ENCODE data around the gene EIF4E3.

The EIF4E3 gene

DNA sequence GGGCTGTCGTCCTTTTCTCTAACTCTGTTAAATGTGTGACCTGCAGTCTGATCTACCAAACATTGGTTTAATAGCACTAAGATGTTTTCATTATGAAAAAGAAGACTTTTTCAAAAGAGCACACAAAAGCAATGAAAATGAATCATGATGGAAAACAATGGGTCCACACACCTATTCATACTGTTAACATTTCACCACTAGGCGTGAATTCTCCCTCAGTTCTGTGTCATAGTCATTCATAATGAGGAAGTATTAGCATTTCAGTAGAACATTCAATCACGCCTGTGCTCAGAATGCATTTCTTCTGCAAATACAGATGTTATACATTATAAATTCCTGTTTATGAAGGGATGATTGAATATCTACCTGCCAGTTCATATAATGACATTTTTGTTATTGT, 35.9 kb downstream of the EIF4E3 start:
- DNase-seq (ENCODE audit: low read depth): no peak

DNA sequence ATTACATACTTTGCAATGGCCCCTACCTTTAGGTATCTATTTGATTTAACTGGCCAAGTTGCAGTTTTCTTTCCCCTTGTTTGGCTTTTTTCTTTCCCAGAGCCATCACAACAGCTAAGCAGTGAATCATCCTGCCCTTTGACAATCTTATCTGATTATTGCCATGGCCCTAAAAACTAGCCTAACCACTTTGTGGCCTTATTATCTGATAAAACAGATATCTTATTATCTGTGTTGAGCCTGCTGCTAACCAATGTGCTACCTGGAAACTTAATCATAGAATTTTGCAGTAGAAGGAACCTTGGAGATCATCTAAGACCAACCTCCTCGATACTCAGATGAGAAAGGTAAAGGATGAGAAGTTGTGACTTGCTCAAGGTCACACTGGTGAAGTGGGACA, 37.1 kb downstream of the EIF4E3 start:
- no peak for DNase-seq (ENCODE audit: low read depth)

- no peak for DNase-seq (ENCODE audit: low read depth)
These were observed 39.5 kb downstream of the EIF4E3 start for GRCh38 chr3:71685686-71686085.

DNA sequence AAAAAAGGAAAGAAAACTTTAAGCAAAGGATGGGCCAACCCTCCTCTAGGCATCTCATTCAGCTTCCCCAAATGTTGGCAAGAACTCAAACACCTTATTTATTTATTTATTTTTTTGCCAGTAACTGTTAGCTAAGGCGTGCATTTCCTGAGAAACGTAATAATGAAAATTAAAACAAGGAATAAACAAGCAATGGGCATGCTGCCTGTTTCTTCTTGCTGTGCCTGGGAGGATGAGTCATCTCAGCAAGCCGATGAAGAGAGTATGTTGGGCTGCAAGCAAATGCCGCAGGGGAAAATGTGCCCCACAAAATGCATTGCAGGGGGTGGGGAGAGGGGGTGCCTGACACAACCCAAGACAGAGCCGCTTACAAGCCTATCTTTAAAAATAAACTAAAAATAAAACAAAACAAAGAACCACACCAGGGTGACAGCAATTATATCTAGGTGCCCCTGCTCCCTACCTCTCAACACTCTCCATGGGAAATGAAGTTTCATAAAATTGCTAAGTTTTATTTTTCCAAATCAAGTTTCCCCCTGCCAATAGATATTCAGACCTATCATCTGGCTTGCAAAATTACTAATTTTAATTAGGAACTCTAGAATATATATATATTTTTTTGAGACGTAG, 40.3 kb downstream of the EIF4E3 start:
- no peak for DNase-seq (ENCODE audit: low read depth)

- no peak for DNase-seq (ENCODE audit: low read depth)
These were observed 41.0 kb downstream of the EIF4E3 start for GRCh38 chr3:71684046-71684756.

DNA sequence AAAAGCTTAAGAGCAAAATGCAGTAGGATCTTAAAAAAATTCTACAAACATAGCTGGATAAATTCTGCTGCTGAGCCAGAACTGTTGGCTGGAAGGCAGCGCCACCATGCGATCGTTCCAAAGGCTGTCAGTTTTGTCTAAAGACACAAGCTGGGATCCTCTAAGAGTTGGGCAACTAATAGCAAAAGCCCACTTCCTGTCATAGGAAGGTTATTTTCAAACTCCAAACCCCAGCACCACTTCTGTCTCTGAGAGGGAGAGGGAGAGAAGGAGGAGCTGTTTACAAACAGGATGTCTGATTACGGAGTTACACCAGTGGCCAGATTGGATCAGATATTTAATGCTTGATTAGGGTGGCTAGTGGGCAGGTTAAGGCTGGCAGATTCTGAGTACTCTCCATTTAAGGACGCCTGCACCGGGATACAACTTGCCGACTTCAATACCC, 44.0 kb downstream of the EIF4E3 start:
- no peak for DNase-seq (ENCODE audit: low read depth)

- DNase-seq (ENCODE audit: low read depth): no peak
These were observed 44.6 kb downstream of the EIF4E3 start for GRCh38 chr3:71680603-71681002.

- no peak for DNase-seq (ENCODE audit: low read depth)
These were observed 48.3 kb downstream of the EIF4E3 start for GRCh38 chr3:71676931-71677330.

DNA sequence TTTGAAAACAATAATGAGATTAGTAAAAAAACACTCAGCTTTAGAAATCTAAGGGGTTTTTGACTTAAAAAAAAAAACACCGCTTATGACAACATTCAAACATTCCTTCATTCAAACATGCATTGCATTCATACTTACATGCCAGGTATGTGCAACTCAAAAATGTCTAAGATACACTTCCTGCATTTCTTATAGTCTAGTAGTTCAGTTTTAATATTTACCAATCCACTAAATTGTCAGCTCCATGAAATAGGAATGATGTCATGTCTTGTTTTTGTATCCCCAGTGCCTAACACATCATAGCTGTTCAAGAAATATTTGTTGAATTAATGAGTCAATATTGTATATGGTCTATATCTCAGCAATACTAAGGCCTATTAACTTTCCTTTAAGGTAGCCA, 51.7 kb downstream of the EIF4E3 start:
- no peak for DNase-seq (ENCODE audit: low read depth)

DNA sequence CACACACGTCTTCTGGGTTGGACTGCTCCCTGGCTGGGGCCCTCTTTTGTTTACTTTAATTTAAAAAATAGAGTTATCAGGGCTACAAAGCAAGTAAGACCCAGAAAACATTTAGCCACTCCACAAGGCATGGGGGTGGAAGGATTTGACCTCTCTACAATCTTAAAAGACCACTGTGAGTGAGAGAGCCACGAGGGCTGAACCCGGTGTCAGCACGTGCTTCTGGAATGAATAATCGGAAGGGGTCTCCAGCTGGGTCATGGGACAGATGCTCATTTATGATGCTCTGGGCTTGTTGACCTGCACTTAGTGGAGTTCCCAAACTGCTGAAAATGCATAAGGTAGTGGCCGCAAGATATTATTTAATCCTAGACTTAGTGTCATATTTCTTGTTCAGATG, 52.4 kb downstream of the EIF4E3 start:
- DNase-seq (ENCODE audit: low read depth): no peak

- no peak for DNase-seq (ENCODE audit: low read depth)
These were observed 52.9 kb downstream of the EIF4E3 start for GRCh38 chr3:71672340-71672739.

DNA sequence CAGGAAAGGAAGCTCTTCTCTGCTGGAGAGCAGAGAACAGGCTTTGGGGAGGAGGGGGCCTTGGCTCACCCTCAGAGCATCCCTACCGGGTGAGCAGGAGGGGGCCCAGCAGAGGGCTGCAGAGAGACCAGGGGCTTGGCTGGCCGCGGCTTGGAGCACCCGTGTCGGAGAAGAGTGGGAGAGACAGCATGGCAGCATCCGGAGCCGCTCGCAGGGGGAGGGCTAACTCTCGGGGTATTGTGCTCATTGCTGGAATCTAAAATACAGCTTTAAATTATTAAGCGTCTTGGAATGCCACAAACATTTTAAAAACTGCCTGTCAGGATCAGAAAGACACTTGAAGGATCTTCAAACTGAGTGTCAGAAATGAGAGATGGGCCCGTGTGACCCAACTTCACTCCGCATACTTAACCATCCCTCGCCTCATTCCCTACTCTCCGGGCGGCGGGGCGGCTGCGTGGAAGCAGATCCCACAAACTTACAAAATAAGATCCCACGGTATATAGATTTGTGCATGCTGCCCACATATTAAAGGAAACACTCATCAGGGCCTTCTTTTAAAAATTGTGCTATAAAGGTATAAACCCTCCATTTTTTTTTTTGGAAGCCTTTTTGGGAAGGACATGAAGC, 53.9 kb downstream of the EIF4E3 start:
- DNase-seq (ENCODE audit: low read depth): no peak

- DNase-seq (ENCODE audit: low read depth): no peak
These were observed 62.6 kb downstream of the EIF4E3 start for GRCh38 chr3:71662568-71662967.

GRCh38 chr3:71662056-71662455, 63.1 kb downstream of the EIF4E3 start:
- DNase-seq (ENCODE audit: low read depth): no peak

GRCh38 chr3:71659864-71660591, 65.2 kb downstream of the EIF4E3 start:
- DNase-seq (ENCODE audit: low read depth): no peak

DNA sequence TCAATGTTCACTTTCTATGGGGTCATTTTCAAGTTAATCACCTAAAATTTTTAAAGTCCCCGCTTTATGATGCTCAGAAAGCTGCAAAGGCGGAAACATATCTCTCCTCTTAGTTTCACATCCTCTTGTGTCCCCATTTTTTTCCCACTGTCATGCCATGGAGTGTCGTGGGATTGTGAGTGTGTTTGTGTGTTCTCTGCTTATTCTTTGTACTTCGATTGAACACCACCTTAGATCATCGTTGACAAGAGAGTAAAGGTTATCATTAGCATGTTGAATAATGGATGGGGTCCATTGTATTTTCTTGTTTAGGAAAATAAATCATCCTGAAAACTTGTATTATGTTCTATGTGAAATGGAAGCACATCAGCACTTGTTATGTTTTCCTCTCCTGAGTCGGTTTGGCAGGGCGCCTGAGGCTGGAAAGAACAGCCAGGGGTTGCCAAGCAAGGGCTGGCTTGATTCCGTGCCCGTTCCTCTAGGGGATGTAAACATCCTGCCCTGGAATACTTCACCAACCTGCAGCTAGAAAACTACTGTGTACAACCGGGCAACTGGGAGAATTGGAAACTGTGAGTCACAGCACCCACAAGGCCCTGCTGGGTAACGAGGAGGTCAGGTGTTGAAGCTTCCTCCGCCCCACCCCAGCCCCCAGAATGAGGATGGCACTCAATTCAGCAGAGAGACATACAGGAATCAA, 67.2 kb downstream of the EIF4E3 start:
- DNase-seq (ENCODE audit: low read depth): no peak

GRCh38 chr3:71655061-71655460, 70.1 kb downstream of the EIF4E3 start:
- no peak for DNase-seq (ENCODE audit: low read depth)

GRCh38 chr3:71653414-71653807, 71.8 kb downstream of the EIF4E3 start:
- no peak for DNase-seq (ENCODE audit: low read depth)

GRCh38 chr3:71652781-71653413, 72.3 kb downstream of the EIF4E3 start:
- no peak for DNase-seq (ENCODE audit: low read depth)

DNA sequence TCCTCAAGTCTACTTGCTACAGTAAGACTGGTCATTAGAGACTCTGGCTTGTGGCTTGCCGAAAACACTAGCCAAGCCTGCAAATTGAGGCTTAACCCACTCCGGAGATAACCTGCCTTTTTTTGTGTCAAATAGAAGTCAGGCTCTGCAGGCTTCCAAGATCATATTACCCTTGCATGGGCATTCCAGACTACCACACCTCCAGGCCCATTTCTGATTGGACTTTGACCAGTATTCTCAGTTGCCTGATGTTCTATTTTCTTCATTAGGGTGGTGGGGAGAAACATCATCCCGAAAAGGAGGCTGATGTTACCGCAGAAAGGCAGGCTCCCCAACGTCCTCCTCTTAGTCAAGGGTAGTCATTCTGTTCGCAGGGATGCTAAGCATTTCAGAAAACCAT, 73.6 kb downstream of the EIF4E3 start:
- DNase-seq (ENCODE audit: low read depth): no peak

GRCh38 chr3:71650372-71650771, 74.8 kb downstream of the EIF4E3 start:
- DNase-seq (ENCODE audit: low read depth): no peak

DNA sequence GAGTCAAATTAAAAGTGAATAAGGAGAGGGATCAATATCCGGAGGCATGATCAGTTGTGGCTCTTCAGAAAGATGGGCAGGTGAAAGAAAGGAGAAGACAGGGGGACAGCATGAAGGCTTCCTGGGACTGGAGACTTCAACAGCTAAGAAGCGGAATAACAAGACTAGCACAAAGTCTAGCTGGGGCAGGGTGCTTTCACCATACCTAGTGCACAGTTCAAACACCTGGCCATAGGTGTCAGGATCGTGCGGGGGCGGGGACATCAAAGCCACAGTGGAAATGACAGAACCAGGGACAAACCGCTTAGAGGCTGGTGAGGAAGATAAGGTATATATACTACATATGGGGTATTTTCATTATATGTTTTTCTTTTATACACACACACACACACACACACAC, 75.4 kb downstream of the EIF4E3 start:
- DNase-seq (ENCODE audit: low read depth): no peak

Data from activated T-cell treated with anti-CD3 and anti-CD28 coated beads for 1 hour (primary cell).